ENCODE measurements around the gene OR14I1.

DNA sequence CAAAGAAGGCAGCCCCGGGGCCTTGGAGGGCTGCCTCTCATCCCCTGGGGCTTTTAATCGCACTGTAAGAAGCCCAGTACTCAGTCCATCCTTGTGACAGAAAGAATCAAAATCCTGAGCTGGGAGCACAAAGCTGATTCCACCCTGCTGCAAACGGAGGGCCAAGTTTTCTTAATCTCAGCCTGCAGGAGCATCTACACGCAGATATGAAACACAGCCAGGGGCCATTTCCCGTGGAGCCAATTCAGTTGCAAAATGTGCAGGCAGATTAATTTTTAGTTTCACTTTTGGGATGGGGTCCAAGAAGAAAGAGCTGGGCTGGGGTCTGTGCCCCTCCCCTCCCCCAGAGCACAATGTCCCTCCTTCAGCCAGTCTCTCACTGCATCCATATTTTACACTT lies 48.6 kb upstream of the OR14I1 start:
- TF ChIP-seq CTCF (IDR thresholded peaks at IDR 0.05), result no peak
- no peak for TF ChIP-seq POLR2A (IDR thresholded peaks at IDR 0.05)
